GM21423 (cell line): ENCODE measurements around the gene RTL10.
"Not testable (repeated sequence)": the region's sequence is repeated elsewhere in the genome, so short reads cannot be mapped to it uniquely, and the experiment has no call there.

ENCODE experiments used
- ATAC-seq: cut with Tn5 transposase; IDR thresholded peaks from one replicate; pipeline ENCODE4 v1.9.1; 2021; ENCODE audit warnings: mild to moderate bottlenecking, moderate library complexity; ENCODE audit not compliant: unreplicated experiment

The RTL10 gene

DNA sequence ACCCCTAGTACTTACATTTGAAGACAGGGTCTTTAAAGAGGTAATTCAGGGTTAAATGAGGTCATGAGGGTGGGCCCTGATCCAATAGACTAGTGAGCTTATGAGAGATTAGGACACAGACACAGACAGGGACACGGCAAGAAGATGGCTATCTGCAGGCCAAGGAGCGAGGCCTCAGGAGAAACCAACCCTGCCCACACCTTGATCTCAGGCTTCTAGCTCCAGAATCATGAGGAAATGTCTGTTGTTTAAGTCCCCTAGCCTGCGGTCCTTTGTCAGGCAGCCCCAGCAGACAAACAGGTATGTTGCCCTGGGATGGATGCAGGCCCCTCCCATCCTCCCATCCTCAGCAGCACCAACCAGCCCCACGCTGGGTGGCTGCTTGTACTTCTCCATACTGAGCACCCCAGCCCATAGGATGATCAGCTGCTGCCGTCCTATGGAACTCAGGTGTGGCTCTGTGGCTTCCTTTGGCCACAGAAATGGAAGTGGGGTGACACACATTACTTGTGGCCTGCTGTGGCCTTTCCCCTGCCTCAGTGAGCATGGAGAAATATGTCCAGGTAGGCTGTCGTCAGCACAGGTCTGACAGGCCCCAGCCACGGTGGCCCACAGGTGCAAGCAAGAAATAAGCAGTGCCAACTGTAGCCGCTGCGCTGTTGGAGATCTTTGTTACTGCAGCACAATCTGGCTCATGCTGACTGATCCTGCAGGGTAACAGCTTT, 7.9 kb downstream of the RTL10 start:
- ATAC-seq: no peak

DNA sequence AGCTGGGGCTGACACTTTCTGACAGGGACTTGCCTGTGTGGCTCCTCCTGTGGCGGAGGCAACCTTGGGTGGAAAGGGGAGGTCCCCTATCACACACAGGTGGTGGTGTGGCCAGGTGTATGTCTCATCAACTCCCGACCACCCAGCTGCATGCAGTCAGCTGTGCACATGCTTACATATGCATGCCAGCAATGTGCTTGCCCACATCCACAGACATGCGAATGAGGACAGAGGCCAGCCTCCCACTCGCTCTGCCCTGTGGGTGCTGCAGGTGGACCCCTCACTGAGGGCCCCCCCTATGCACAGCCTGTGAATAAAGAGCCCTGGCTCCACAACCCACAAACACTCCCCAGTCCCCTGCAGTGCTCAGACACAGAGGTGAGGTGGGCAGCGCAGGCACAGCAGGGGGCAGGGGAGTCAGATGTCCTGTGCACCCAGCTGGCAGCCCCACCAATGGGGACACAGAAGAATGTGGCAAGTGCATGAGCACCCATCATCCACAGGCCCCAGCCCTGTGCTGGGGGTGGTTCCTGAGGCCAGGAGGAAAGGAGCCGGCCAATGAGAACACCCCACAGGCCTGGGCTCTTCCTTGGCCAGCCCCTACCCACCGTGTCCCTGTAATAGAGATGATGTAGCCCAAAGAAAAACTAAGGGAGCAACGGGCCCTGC, 9.5 kb downstream of the RTL10 start:
- no peak for ATAC-seq

DNA sequence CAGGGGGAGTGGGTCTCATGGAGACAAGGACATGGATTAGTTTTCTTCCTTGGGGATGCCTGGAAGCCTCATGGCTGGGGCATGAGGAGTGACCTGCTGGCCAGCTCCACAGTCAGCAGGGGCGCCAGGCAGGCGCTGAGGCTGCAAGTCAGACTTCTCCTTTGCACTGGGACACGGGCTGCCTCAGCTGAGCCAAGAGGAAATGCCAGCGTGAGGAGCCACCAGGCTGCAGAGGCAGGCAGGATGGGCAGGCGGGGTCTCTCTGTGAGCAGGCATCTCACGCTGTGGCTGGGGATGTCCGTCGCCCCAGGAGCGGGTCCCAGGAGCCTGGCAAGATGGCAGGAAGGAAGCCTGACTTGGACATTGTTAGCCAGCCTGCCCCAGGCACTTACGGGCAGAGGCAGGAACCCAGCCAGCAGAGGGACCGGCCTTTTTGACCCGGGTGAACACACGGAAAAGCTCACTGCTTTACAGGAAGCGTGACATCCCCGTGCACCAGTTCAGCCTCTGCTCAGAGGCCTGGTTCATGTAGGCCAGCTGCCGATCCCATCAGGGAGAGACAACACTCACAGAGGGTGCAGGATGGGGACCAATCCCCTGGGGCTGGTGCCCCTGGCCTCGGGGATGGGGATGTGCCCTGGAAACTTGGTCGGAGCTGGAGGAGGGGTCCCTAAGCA, 10.2 kb downstream of the RTL10 start:
- ATAC-seq: no peak

DNA sequence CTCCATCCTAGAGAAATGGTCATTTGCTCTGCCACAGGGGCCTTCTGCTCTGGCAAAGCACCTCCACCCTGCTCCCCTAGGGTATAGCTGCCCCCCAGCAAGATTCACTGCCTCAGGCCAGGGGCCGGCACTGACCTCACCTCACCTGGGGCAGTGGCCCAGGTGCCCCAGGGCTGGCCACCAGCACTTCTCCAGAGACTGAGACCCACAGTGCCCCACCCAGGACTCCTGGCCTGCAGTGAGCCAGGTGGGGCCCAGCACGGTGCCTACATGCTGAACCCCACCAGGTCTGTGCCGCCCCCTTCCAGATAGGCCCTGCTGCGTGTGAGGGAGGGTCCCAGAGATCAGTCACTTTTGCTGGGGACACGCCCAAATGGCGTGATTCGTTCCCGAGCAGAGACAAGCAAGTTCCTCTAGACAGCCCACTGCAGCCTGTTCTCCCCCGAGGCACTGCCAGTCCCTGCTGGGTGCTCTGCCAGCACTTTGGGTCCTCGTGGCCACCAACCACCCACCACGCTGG, 10.8 kb downstream of the RTL10 start:
- ATAC-seq: no peak

DNA sequence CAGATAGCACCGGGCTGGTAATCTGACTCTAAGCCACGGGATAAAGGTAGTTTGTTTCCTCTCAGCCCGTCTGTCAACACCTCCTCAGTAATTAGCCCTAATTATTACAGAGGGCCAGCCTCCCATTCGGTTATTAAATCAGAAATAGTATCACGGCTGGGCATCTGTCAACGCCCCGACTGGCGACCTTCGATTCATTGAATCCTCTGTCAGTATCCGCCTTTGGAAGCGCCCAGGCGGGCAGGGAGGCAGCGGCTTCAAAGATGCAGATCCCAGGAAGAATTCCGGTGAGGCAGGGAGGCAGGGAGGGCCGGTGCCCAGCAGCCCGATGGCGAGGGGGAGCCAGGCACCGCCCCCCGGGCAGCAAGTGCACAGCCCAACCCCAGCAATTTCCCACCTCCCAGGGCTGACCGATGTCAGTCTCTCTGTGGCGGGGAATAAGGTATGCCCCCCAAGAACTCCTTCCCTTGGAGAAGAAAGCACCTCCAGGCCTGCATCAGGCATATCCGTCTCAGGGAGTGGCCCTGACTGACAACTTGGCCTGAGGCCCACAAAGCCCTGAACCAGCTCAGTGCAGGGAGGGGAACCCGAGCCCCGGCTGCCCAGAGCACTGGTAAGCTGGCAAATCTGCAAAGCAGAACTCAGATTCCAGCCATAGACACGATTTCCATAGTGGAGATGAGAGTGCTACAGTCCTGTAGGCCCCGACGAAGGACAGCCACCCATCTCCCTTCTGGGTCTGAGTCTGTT, 11.4 kb downstream of the RTL10 start:
- ATAC-seq: no peak

DNA sequence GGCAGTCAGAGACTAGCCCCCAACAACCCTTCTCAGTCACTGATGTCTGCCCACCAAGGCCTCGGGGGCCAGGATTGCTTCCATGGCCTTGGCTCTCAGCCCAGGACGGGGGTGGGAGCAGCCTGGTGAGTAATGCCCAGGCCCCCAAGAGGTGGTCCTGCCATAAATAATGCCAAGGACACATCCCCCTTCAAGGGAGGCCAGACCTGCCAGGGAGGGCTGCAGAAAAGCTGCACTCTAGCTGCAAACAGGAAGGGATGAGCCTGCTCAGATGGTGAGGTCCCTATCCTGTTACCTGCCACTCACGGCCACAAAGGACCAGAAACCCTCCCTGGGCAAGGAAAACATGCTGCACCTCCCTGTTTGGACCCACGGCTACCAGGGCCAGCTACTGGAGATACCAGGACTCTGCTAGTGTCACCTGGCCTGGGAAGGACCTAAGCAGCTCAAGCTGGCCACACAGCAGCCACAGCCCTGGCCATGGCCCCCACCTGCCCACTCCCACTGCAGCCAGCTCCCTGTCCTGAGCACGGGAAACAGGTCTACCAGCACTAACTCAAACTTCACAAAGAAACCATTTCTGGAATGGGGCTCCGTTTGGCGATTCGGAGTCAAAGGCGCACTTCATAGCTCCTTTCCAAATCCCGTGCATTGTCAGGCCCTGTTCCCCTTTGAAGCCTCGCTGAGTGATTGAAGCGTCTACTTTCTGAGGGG, 12.1 kb downstream of the RTL10 start:
- no peak for ATAC-seq

DNA sequence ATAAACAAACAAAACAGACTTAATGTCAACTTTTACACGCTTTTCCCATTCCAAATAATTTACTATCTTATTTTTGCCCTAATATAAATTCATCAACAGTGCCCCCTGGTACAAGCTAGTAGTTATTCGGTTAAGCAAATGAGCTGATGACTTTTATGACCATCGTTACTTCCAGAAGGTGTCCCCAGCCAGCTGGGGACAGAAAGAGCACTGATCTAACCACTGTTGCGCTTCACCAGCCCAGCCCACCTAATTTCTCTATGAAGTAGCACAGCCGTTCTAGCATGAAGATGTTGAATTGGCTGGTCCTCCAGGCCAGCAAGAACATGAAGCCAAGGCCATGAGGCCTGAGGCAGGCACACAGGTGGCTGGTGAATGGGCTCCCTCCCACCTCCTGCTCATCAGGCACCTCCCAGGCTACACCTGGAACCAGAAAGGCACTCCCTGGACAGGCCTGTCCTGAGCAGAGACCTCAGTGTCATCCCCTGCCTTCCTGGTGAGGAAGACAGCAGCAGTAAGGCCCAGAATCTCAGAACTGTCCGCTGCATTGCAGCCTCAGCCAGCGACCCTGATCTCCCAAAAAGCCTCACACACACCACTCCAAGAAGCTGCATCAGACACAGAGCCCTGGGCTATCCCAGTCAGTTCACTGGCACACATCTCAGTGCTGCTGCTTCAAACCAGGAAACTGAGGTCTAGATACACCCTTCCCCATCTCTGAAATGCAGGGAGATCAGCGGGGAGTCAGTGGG, 12.9 kb downstream of the RTL10 start:
- ATAC-seq: no peak

DNA sequence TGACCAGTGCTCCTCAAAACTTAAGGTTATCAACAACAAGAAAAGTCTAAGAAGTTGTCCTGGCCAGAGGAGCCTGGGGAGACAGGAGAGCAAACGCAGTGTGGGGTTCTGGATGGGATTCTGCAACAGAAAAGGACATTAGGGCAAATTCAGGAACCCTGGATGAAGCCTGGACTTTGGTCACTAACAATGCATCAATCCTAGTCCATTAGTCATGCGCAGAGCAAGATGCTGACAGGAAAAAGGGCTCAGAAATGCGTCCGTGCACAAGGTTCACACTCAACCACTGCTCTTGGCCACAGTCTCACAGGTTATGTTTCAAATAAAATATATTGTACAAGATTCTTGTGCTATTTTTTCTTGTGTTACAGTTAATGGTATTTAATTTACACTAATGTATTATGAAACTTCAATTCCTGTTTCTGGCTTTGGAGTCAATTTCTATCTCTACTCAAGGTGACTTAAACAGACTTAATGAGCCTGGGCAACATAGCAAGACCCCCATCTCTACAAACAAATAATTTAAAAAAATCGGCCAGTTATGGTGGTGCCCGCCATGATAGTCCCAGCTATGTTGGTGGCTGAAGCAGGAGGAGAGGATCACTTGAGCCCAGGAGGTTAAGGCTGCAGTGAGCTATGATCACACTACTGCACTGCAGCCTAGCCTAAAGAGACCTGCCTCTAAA, 13.6 kb downstream of the RTL10 start:
- no peak for ATAC-seq

DNA sequence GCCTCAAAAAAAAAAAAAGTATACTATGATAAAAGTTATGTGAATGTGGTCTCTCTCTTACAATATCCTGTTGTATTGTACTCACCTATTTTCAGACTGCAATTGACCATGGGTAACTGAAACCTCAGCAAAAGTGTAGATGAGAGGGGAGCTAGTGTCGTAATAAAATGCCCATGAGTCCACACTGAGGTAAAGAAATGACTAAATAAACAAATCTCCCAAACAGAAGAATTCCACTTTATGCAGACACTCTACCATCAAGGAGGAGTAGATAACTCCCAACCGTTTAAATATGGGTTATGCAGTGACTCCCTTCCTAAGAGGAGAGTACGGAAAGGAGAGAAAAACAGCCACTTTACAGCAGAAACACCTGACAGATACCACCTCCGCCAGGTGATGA, 14.6 kb downstream of the RTL10 start:
- ATAC-seq: no peak

DNA sequence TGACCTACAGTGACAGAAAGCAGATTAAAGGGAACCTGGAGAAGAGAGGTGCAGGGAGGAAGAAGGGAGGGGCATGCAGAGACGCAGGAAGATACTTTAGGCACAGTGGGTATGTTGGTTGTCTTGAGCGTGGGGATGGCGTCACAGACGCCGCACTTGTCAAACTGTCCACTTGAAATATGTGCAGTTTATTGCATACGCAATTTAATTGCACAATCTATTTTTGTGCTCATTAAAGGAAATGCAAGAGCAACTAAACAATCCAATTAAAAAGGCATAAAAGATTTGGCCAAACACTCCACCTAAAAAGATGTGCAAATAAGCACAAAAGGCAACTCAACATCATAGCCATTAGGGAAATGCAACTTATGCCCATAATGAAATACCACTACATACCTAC, 16.8 kb downstream of the RTL10 start:
- no peak for ATAC-seq

DNA sequence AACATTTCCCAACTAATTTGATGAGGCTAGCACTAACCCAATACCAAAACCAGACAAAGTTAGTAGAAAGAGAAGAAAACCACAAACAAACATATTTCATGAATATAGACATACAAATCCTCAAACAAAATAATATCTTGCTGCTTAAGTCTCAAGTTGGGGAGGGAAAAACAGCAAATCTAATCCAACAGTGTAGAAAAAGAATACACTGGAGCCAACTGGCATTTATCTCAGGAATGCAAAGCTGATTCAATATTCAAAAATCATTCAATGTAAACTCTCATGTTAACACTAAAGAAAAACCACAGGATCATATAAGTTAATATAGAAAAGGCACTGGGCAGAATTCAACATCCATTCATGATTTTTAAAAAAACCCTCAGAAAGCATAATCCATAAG, 18.2 kb downstream of the RTL10 start:
- ATAC-seq: no peak

DNA sequence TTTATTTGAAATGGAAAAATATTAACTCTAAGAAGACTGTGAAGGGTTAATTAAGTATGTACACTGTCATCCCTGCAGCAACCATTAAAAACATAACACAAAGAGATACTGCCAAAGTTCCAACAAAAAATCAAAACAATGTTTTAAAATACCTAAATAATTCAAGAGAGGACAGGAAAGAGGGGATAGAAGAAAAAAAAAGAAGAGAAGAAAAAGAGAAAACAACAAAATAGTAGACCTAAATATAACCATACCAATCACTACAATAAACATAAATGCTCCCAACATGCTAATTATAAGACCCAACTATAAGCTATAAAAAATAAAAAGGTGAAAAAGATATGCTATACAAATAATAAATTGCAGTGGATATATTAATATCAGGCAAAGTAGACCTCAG, 20.1 kb downstream of the RTL10 start:
- no peak for ATAC-seq

DNA sequence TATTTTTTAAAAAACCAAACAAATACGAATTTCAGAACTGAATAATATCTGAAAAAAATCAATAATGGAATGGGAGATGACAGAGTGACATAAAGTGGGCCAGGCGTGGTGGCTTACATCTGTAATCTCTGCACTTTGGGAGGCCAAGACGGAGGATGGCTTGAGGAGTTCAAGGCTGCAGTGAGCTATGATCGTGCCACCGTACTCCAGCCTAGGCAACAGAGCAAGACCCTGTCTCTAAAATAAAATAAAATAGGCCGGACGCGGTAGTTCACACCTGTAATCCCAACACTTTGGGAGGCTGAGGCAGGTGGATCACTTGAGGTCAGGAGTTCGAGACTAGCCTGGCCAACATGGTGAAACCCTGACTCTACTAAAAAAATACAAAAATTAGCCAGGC, 21.3 kb downstream of the RTL10 start:
- ATAC-seq: not testable (repeated sequence)

DNA sequence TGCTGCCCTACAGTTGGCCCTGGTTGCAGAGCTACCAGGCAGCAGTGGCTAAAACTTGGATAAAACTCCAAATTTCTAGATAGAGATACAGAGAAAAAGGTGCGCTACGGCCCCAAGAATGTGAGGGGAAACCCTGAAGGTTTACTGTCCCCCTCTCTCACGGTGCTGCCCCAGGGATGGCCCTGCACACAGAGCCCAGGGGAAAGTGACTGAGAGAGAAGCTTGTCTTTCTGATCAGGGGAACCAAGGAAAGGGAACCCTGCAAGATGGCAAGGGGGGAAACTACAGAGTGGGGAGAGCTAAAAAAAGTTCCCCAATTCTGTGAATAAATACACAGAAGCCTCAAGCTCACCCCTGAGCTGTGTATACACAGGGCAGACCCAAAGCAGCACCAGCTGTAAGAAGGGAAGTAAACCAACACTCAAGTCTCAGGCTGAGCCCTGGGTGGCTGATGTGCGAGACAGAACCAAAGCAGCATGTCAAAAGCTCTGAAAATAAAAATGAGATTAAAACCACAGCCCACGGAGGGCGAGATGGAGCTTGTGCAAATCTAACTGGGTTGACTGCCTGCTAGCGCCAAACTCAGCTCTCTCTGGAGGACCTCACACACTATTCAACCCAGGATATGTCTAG, 22.1 kb downstream of the RTL10 start:
- no peak for ATAC-seq

DNA sequence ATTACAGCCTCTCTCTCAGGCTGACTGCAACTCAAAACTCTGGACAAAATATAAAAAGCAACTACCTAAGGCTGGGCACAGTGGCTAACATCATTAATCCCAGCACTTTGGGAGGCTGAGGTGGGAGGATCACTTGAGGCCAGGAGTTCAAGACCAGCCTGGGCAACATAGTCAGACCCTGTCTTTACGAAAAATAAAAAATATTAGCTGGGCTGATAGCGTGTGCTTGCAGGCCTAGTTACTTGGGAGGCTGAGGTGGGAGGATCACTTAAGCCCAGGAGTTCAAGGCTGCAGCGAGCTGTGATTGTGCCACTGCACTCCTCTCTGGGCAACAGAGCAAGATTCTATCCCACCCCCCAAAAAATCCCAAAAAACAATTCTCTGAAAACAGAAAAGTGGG, 22.7 kb downstream of the RTL10 start:
- not testable (repeated sequence) for ATAC-seq

DNA sequence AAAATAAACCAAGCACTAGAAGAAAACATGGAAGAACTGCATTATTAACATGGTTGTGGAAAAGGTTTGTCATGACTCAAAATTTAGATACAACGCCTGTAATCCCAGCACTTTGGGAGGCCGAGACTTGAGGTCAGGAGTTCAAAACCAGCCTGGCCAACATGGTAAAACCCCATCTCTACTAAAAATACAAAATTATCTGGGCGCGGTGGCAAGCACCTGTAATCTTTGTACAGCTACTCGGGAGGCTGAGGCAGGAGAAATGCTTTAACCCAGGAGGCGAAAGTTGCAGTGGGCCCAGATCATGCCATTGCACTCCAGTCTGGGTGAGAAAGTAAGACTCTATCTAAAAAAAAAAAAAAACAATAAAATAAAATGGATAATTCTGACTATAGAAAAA, 23.7 kb downstream of the RTL10 start:
- no peak for ATAC-seq

DNA sequence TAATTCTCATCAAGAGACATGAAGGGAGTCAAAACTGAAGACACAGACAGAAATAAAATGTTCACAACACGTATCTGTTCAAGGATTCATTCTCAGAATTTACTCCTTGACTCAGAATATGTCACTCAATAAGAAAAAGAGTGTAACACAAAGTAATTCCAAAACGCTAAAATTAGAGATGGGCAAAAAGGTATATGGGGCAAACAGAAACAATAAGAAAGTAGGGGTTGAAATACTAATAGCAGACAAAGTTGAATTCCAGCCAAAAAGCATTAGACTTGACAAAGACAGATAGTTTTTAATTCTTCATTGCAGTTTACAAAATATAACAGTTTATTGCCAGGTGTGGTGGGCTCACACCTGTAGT, 26.7 kb downstream of the RTL10 start:
- ATAC-seq: no peak

DNA sequence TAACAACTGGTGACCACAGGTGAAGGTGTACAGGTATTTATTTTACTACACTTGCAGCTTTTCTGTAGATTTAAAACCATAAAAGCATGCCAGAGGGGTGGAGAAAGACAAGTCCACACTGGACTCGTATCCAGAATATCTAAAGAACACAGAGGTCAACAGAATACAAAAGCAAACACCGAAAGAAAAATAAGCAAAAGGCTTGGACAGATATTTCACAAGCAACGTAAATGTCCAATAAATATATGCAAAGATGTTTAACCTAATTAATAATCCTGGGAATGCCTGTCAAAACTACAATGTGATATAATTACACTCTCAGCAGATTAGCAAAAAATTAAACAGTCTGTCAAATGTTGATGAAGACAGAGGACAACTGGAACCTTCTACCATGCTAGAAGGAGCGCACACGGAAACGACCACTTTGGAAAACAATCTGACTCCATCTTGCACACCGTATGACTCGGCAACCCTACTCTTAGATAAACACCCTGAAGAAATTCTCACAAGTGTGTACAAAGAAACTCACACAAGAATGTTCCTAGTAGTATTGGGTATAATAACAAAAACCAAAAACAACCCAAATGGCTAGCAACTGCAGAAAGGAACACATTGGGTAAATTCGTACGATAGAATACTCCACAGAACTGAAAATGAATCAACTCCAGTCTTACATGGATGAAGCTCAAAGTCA, 27.2 kb downstream of the RTL10 start:
- ATAC-seq: no peak

DNA sequence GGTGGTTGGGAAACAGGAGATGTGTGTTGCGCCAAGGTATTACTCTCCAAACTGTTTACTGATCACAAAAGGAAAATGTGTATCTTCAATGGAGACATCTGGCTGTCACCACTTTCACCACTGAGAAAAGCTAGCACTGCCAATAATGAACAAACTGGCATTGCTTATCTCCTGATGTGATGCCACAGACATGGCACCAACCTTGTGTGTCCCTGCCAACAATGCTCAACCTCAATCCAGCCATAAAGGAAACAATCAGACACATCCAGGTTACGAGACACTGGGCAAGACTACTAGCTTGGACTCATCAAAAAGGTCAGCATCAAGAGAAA, 28.1 kb downstream of the RTL10 start:
- ATAC-seq: no peak
